ENCODE results near the gene TMEM242.

DNA sequence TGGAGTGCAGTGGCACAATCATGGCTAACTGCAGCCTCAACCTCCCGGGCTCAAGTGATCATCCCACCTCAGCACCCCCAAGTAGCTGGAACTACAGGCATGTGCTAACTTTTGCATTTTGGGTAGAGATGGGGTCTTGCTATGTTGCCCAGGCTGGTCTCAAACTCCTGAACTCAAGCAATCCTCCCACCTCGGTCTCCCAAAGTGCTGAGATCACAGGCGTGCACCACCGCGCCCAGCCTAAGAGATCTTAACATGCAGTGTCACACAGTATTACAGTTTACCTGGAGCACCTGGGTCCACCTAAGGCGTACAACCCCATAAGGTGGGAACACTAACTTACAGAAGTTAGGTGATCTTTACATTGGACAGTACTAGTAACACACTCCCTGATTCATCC lies 29.5 kb downstream of the TMEM242 start:
- TF ChIP-seq EP300 (conservative IDR thresholded peaks at IDR 0.05; ENCODE audit: poor library complexity, severe bottlenecking): no peak
- no peak for TF ChIP-seq CTCF (IDR thresholded peaks at IDR 0.05; ENCODE audit: poor library complexity, severe bottlenecking)
- no peak for TF ChIP-seq EZH2 (IDR thresholded peaks at IDR 0.05; ENCODE audit: borderline replicate concordance, insufficient read depth, low read length, poor library complexity, severe bottlenecking)
- TF ChIP-seq POLR2AphosphoS5 (IDR thresholded peaks at IDR 0.05): no peak
- no peak for TF ChIP-seq SMC3 (conservative IDR thresholded peaks at IDR 0.05; ENCODE audit: poor library complexity)
